Fibroblast of the conjunctiva (primary cell): ENCODE measurements around the gene C5orf15.
"Not testable (repeated sequence)": the region's sequence is repeated elsewhere in the genome, so short reads cannot be mapped to it uniquely, and the experiment has no call there.

Experiments
- DNase-seq: peaks from one replicate; pipeline ENCODE4 v3.0.0-alpha.2; 2010; ENCODE audit warnings: low read depth

C5orf15 gene

DNA sequence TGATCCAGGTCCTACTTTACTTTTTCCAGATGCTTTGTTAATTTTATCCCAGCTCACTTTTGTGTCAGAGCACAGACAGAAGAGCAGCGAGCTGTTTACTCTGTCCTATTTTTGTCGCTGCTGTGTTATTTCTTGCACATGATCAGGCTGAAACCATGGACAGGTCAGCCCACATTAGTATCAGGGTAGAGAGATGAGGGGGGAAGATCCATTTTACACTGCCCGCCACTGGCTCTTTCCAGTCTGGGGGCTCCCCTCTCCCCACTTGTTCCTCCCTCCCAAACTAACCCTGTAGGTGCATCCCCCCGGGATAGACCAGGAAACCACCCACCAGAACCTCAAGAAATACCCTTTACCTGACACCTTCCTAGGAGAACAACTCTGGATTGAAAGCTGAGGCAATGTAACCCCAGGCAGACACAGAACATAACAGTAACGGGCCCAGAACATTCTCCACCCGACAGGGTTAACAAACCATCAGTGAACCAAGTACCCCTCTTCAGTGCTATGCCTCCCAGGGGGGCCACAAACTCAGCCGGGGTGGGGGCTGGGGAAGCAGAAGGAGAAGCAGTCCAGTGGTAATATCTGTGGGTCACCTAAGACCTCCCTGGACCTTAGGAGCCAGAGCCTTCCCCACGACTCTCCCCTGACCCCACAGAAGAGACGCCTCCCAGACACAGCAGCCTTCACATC lies 26.0 kb upstream of the C5orf15 start:
- no peak for DNase-seq

- no peak for DNase-seq
Measured at GRCh38 chr5:133993185-133993936, 24.9 kb upstream of the C5orf15 start.

GRCh38 chr5:133992429-133993155 lies 24.2 kb upstream of the C5orf15 start:
- no peak for DNase-seq

DNA sequence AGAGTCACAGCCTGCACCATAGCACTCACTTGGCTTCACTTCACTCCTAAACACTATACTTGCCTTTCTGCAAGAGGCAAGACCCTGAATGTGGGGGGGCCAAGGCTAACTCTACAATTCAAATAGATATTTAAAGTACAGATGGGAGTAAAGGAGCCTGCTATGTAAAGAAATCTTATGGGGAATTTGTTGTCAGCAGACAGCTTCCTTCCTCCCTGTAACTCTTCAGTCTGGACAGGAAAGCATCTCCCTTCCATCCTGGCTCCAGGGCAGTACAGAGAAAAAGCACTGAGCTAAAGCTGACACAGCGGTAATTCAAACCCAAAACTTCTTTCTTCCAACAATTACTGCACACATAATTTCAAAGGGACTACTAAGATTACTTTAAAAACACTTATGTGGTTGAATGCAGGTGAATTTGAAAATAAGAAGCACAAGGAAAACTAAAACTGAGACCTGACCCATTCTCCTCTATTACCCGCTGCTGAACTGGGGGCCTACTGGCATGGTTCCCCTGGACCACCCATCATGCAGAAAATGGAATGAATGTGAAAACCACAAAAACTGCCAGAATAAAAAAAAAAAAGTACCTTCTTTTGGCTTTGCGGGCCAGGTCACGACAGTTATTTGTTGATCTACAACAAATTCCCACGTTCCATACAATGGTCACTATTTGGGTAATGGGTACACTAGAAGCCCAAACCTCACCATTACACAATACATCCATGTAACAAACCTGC lies 22.9 kb upstream of the C5orf15 start:
- DNase-seq, result no peak

DNA sequence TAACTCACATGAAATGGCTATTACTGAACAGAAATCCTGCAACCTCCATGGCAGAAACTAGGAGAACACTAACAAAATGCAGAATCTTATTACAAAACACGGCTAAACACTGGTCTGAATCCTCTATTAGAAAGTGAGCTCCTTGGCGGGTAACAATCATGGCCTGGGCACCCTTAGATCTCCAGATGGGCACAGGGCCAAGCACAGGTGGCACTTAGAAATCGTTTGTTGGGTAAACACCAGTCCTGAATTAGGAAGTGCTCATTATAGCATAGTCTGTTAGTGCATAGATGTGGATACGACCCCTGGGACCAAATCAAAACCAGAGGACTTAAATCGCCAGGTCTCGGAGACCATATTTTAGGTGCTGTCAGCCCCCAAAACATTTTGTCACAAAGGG lies 22.0 kb upstream of the C5orf15 start:
- no peak for DNase-seq

DNA sequence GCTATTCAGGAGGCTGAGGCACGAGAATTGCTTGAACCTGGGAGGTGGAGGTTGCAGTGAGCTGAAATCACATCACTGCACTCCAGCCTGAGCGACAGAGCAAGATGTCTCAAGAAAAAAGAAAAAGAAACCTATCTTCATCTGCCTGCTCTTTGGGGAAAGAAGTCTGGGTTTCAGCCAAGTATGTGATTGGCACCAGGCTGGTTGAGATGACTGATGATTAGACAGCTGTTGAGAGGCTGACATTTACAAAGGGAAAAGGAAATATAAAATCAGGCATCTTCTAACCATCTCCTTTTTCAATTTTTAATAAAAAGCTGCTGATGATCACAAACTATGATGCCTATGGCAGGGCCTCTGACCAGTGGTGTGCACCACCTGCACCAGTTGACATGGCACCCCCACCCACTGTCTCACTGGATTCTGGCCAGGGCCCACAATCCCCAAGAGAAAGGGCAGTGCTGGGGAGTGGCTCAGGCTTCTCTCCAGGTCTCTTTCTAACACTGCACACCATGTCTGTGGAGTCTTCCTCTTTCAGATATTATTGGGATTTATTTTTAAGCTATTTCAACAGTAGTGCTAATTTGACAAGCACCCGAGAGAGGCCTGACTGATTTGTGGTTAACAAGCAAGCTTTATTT lies 17.2 kb upstream of the C5orf15 start:
- no peak for DNase-seq

- no peak for DNase-seq
Measured at GRCh38 chr5:133983674-133984073, 15.2 kb upstream of the C5orf15 start.

DNA sequence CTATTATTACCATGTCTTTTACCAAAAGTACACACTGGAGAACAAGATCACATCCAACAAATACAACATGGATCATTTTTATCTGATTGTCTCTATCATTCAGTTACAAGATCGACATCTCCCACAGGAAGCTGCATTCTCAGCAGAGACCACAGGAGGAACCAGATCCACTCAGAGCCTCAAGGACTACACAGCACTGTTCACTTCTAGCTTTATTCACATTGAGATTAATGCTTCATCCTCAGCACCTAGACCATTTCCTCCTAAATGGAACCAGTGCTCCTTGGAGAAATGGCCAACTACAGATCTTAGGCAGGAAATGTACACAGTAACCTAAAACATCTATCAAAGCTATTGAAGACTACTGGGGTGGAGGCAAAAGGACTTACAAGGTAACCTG lies 13.3 kb upstream of the C5orf15 start:
- no peak for DNase-seq

DNA sequence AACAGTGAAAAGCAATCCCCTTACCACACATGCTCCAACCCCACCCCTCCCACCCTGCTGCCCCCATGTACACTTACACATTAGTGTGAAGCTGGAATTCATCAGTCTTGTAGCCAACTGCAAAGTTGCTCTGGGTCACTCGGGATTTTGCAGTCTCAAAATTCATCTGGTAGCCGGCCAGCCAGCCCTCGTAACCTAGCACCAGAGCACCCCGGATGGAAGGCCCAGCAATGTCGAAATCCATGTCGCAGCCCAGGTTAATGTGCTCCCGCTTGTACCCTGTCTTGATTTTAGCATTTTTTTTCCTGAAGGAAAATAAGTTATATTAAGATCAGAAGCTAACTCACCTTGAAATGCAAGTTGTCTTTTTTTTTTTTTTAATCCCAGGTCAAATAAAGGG lies 12.2 kb upstream of the C5orf15 start:
- DNase-seq, result no peak

GRCh38 chr5:133978943-133979342 lies 10.5 kb upstream of the C5orf15 start:
- DNase-seq, result no peak

DNA sequence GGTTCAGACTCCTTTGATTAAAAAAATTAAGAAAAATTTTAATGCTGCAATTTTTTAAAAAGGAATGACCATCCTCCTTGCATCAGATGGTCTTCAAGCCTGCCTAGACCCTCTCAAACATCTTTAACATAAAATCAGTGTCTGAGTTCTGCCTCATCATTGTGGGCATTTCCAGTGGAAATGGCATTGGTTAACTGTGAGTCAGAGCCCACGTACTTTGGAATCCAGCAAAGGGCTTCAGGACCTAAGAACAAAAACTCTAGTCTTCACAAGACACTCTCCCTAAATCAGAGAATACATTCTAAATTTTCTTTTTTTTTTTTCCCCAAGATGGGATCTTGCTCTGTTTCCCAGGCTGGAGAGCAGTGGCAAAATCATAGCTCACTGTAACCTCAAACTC lies 9.4 kb upstream of the C5orf15 start:
- DNase-seq, result no peak

- DNase-seq, result no peak
Measured at GRCh38 chr5:133977161-133977787, 8.8 kb upstream of the C5orf15 start.

- not testable (repeated sequence) for DNase-seq
Measured at GRCh38 chr5:133975546-133975945, 7.1 kb upstream of the C5orf15 start.

- no peak for DNase-seq
Measured at GRCh38 chr5:133974142-133974541, 5.7 kb upstream of the C5orf15 start.

GRCh38 chr5:133970325-133970909 lies 2.0 kb upstream of the C5orf15 start:
- no peak for DNase-seq

GRCh38 chr5:133969654-133970324 lies 1.4 kb upstream of the C5orf15 start:
- DNase-seq, result no peak

GRCh38 chr5:133967698-133968203 lies 674 bp downstream of the C5orf15 start:
- DNase-seq, result no peak

- DNase-seq, result no peak
Measured at GRCh38 chr5:133967124-133967523, 1.3 kb downstream of the C5orf15 start.

GRCh38 chr5:133966090-133966489 lies 2.3 kb downstream of the C5orf15 start:
- DNase-seq, result no peak

GRCh38 chr5:133963493-133964128 lies 4.8 kb downstream of the C5orf15 start:
- DNase-seq, result no peak
